Epithelial cell of proximal tubule (primary cell): ENCODE results near the gene CAPN14. TPM values are rescaled to one million over a fixed set of nuclear protein-coding genes. Genes with fewer than 3 reads are reported as not detected.

Experiments
- DNase-seq: peaks from one replicate; pipeline ENCODE4 v3.0.0-alpha.2; 2011; ENCODE audit warnings: low read depth
- H3K4me3 ChIP-seq: 2 replicates; pipeline ENCODE4 v1.5.1; 2011; ENCODE audit warnings: low read depth, mild to moderate bottlenecking, low read length
- total RNA-seq: library from RNA; depleted of rRNA; stranded (reverse); fragments of >200 nt; gene quantifications from 2 replicates; pipeline ENCODE4 v1.2.3, GENCODE V29; 2015
- TF ChIP-seq, protein P1 (sequence below): conservative IDR thresholded peaks from 2 replicates; pipeline ENCODE4 v1.5.1; 2012; ENCODE audit warnings: low read depth, mild to moderate bottlenecking, low read length

Gene CAPN14
- total RNA-seq, 1 donor from 2014 or later = 0.46 TPM

DNA sequence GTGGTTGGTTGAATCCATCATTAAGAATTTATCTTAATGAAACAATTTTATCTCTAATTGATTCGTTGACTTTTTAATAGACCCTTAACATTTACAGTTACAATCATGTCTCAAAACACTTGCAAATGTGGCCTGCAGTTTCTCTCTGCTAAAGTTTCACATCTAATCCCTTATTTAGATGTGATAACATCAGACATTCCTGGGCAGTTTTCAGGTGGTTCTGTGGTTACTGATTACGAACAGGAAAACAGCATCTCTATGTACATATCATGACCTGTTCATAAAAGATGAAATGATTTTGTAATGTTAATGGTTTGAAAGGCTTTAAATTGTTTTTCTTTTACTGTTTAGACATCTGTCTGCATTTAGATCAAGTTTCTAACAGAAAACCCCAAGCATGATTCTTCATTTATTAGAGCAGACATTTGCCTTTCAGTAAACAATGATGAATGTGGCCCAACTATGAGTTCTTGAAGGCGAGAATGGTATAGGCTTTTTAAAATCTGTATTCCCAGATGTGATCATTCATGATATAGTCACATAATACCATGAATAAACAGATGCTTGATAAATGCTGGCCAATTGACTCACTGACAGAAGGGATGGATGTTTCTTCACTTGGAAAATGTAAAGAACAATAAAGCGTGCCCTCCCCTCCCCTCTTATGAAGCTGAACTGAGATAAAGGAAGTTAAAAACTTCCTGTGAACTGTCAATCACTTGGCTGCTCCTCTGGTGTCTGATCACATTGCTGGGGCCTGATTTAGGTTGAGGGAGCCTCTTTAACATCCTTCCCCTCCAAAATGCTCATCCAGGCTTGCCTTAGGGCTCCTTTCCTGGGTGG lies 3.5 kb downstream of the CAPN14 start:
- DNase-seq = no peak
- H3K4me3 ChIP-seq = no peak overlapping the region
- TF ChIP-seq, protein P1, sequence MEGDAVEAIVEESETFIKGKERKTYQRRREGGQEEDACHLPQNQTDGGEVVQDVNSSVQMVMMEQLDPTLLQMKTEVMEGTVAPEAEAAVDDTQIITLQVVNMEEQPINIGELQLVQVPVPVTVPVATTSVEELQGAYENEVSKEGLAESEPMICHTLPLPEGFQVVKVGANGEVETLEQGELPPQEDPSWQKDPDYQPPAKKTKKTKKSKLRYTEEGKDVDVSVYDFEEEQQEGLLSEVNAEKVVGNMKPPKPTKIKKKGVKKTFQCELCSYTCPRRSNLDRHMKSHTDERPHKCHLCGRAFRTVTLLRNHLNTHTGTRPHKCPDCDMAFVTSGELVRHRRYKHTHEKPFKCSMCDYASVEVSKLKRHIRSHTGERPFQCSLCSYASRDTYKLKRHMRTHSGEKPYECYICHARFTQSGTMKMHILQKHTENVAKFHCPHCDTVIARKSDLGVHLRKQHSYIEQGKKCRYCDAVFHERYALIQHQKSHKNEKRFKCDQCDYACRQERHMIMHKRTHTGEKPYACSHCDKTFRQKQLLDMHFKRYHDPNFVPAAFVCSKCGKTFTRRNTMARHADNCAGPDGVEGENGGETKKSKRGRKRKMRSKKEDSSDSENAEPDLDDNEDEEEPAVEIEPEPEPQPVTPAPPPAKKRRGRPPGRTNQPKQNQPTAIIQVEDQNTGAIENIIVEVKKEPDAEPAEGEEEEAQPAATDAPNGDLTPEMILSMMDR = no peak

GRCh38 chr2:31212659-31213600 lies 4.4 kb downstream of the CAPN14 start:
- no peak overlapping the region for H3K4me3 ChIP-seq
- TF ChIP-seq, protein P1 = no peak
- DNase-seq = no peak

DNA sequence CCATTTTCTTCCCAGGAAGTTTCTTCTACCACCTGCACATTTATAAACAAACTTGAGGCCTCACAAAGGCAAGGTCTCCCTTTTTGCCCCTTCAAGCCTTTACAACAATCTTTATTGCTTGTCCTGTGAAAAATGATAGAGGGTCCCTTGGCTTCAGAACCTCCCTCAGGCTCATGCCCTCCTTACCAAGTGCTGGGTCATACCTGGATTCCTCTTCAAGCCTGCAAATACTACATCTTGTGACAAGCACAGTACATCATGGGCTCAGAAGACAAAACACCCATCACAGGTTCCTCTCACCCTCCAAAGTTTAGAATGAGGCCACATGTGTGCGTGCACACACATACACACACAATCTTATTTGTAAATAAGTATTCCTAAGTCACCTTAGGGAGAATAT lies 9.1 kb downstream of the CAPN14 start:
- DNase-seq = no peak
- no peak overlapping the region for H3K4me3 ChIP-seq
- TF ChIP-seq, protein P1 = no peak

DNA sequence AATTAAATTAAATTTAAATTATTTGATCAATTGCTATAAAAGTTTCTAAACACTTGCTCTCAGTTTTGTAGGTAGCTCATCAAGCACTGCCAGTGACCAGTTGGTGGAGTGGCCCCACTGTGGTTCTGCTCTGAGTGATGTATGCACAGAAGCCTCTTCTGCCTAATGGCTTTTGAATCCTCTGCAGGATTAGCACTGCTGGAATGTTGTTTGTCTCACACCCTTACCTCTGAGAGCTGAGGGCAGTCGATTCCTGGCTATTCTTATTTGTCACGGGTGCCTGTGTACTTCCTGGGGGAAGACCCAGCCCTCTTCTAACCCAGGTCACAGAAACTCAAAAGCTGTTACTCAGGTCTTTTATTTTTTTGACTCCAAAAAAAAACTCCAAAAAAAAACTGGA lies 9.5 kb downstream of the CAPN14 start:
- TF ChIP-seq, protein P1 = no peak
- DNase-seq = no peak
- no peak overlapping the region for H3K4me3 ChIP-seq

DNA sequence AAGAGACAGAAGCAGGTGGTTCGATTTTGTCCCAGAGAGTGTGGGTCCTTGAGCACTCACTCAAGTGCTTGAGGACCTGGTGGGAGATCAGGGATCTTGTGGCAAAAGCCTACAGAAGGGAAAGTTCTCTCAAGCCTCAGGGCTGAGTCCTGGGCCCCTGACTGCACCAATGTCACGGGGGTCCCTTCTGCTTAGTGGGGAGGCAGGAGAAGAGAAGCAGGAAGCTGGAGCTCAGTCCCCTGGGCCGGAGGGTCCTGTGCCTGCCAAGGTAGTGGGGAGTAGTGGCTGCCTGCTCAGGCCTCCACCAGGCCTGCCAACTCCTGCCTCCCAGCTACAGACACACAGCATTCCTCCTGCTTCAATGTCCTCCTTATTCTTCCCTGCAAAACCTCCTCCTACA lies 11.7 kb downstream of the CAPN14 start:
- no peak overlapping the region for H3K4me3 ChIP-seq
- DNase-seq = no peak
- TF ChIP-seq, protein P1 = no peak

DNA sequence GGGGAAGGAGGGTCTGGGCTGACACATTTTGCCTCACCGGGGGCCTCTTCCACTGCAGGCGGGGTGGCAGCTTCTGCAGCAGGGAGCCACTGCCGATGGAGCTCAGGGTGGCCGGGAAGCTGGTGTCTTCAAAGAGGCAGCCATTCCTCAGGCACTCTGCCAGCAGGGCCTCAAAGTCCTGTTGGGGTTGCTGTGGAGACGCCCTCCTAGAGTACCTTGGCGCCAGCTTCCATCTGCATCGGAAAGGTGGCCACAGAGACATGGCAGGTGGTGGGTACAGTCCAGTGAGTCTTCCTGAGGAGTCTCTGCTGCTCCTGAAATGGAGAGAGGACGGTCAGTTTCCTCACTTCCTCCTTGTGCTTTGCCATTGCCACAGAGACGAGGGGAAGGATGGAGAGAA lies 12.1 kb downstream of the CAPN14 start:
- TF ChIP-seq, protein P1 = no peak
- H3K4me3 ChIP-seq = no peak overlapping the region
- DNase-seq = no peak
